Astrocyte (in vitro differentiated cells and primary cell): Measurements from ENCODE around the gene HOXB4. TPM values are rescaled to one million over a fixed set of nuclear protein-coding genes. Genes with fewer than 3 reads are reported as not detected.
A peak's percentile ranks its signal among the peaks of the same experiment; 100 is the strongest.

Experiments used
- DNase-seq: peaks from one replicate; pipeline ENCODE4 v3.0.0-alpha.2; 2010; ENCODE audit warnings: low read depth
- FAIRE-seq: peaks from 2 replicates; lab custom pipeline; 2011; peaks lifted over from hg19 to GRCh38; lab: Jason Lieb, UNC
- H2AFZ ChIP-seq: 2 replicates; pipeline ENCODE4 v1.6.0; 2012; ENCODE audit warnings: low read depth, low read length, inconsistent platforms
- H3K27ac ChIP-seq: 2 replicates; pipeline ENCODE4 v1.5.1; 2011; ENCODE audit warnings: low read depth, low read length, inconsistent platforms
- H3K27me3 ChIP-seq: 2 replicates; pipeline ENCODE4 v1.6.0; 2011; ENCODE audit warnings: low read length, inconsistent platforms; ENCODE audit not compliant: insufficient read depth
- H3K36me3 ChIP-seq: 2 replicates; pipeline ENCODE4 v1.5.1; 2011; ENCODE audit warnings: low read length, inconsistent platforms; ENCODE audit not compliant: insufficient read depth
- H3K4me1 ChIP-seq: 2 replicates; pipeline ENCODE4 v1.5.1; 2011; ENCODE audit warnings: low read length, inconsistent platforms; ENCODE audit not compliant: insufficient read depth
- H3K4me2 ChIP-seq: 2 replicates; pipeline ENCODE4 v1.6.0; 2012; ENCODE audit warnings: low read length, inconsistent platforms
- H3K4me3 ChIP-seq: 2 replicates; pipeline ENCODE4 v1.5.1; 2011; ENCODE audit warnings: low read depth, mild to moderate bottlenecking, low read length, inconsistent platforms; ENCODE audit not compliant: insufficient read depth
- H3K79me2 ChIP-seq: 2 replicates; pipeline ENCODE4 v1.6.0; 2012; ENCODE audit warnings: mild to moderate bottlenecking, low read length, inconsistent platforms; ENCODE audit not compliant: insufficient read depth
- H3K9ac ChIP-seq: 2 replicates; pipeline ENCODE4 v1.6.0; 2012; ENCODE audit warnings: mild to moderate bottlenecking, low read length, inconsistent platforms
- H3K9me3 ChIP-seq: 2 replicates; pipeline ENCODE4 v1.5.1; 2012; ENCODE audit warnings: low read depth, mild to moderate bottlenecking, low read length, inconsistent platforms; ENCODE audit not compliant: insufficient read depth
- H4K20me1 ChIP-seq: 2 replicates; pipeline ENCODE4 v1.6.0; 2012; ENCODE audit warnings: low read length, inconsistent platforms; ENCODE audit not compliant: insufficient read depth
- H3K27ac Mint-ChIP-seq: one replicate; pipeline ENCODE4 v1.8.0; 2021; ENCODE audit warnings: mild to moderate bottlenecking, mixed read lengths; ENCODE audit not compliant: unreplicated experiment
- H3K27me3 Mint-ChIP-seq: one replicate; pipeline ENCODE4 v1.8.0; 2021; ENCODE audit warnings: low read depth, mixed read lengths; ENCODE audit not compliant: unreplicated experiment
- H3K36me3 Mint-ChIP-seq: one replicate; pipeline ENCODE4 v1.8.0; 2021; ENCODE audit warnings: low read depth, mixed read lengths; ENCODE audit not compliant: unreplicated experiment
- H3K4me1 Mint-ChIP-seq: one replicate; pipeline ENCODE4 v1.8.0; 2021; ENCODE audit warnings: low read depth, mixed read lengths; ENCODE audit not compliant: unreplicated experiment
- H3K4me3 Mint-ChIP-seq: one replicate; pipeline ENCODE4 v1.8.0; 2021; ENCODE audit warnings: mild to moderate bottlenecking, moderate library complexity, mixed read lengths; ENCODE audit not compliant: unreplicated experiment
- H3K9me3 Mint-ChIP-seq: one replicate; pipeline ENCODE4 v1.8.0; 2021; ENCODE audit warnings: mild to moderate bottlenecking, mixed read lengths; ENCODE audit not compliant: unreplicated experiment
- CTCF ChIP-seq: IDR thresholded peaks from 2 replicates; pipeline ENCODE4 v1.5.1; 2011; ENCODE audit warnings: low read depth, mild to moderate bottlenecking, inconsistent platforms, low read length, moderate library complexity; ENCODE audit not compliant: insufficient read depth
- EZH2 ChIP-seq: IDR thresholded peaks from 2 replicates; pipeline ENCODE4 v1.6.1; 2012; ENCODE audit warnings: mild to moderate bottlenecking, low read length, inconsistent platforms; ENCODE audit not compliant: insufficient read depth
- total RNA-seq: library from RNA; stranded (reverse); gene quantifications from 2 replicates; pipeline ENCODE4 v1.2.1, GENCODE V29; 2021

Gene HOXB4
- total RNA-seq, 1 donor from 2014 or later = not detected

- Mint-ChIP-seq H3K9me3 (peaks cover 10% of the 10 kb centered on the region), H3K4me1 (peaks cover 2% of the 10 kb centered on the region), H3K4me3 (no peak overlapping the region), H3K27ac (no peak overlapping the region), H3K36me3 (peaks cover 3% of the 10 kb centered on the region), H3K27me3 (peaks cover 83% of the 10 kb centered on the region)
- H3K4me2 ChIP-seq = peak overlapping the region; percentile 71
- TF ChIP-seq EZH2 = peak; percentile 40
- TF ChIP-seq CTCF = no peak
- peaks cover 72% of the 10 kb centered on the region for H3K79me2 ChIP-seq
- H3K9me3 ChIP-seq = no peaks in the 10 kb centered on the region
- peaks cover 37% of the 10 kb centered on the region for H3K4me1 ChIP-seq
- no peaks in the 10 kb centered on the region for H4K20me1 ChIP-seq
- peaks cover 58% of the 10 kb centered on the region for H3K27me3 ChIP-seq
- DNase-seq (peak; percentile 29), FAIRE-seq (no peak)
- H3K36me3 ChIP-seq = no peaks in the 10 kb centered on the region
- peak overlapping the region; percentile 70 for H3K27ac ChIP-seq
- H3K9ac ChIP-seq = peak overlapping the region; percentile 63
- H3K4me3 ChIP-seq = no peak overlapping the region
- no peak overlapping the region for H2AFZ ChIP-seq
Measured at GRCh38 chr17:48551214-48551555, 27.0 kb downstream of the HOXB4 start.

GRCh38 chr17:48550502-48551213 is 27.5 kb downstream of the HOXB4 start:
- H3K36me3 Mint-ChIP-seq = peaks cover 3% of the 10 kb centered on the region
- Histone ChIP-seq H3K4me3 (peak overlapping the region; percentile 31), H3K9ac (peak overlapping the region; percentile 74), H3K4me2 (peak overlapping the region; percentile 71), H3K36me3 (no peaks in the 10 kb centered on the region), H3K79me2 (peaks cover 72% of the 10 kb centered on the region), H2AFZ (no peak overlapping the region), H3K27me3 (peaks cover 54% of the 10 kb centered on the region), H3K4me1 (peaks cover 34% of the 10 kb centered on the region), H3K9me3 (no peaks in the 10 kb centered on the region), H3K27ac (peak overlapping the region; percentile 74), H4K20me1 (no peaks in the 10 kb centered on the region)
- DNase-seq = peak; percentile 18
- no peak for FAIRE-seq
- H3K4me1 Mint-ChIP-seq = peaks cover 2% of the 10 kb centered on the region
- no peak overlapping the region for H3K4me3 Mint-ChIP-seq
- peaks cover 10% of the 10 kb centered on the region for H3K9me3 Mint-ChIP-seq
- TF ChIP-seq EZH2 (peak; percentile 29), CTCF (no peak)
- H3K27me3 Mint-ChIP-seq = peaks cover 83% of the 10 kb centered on the region
- no peak overlapping the region for H3K27ac Mint-ChIP-seq

- Mint-ChIP-seq H3K4me3 (no peak overlapping the region), H3K36me3 (peaks cover 3% of the 10 kb centered on the region), H3K27me3 (peaks cover 85% of the 10 kb centered on the region), H3K27ac (peak overlapping the region; percentile 18), H3K4me1 (no peaks in the 10 kb centered on the region), H3K9me3 (peaks cover 10% of the 10 kb centered on the region)
- DNase-seq = peak; percentile 66
- H3K4me2 ChIP-seq = peak overlapping the region; percentile 71
- H3K27me3 ChIP-seq = peaks cover 60% of the 10 kb centered on the region
- no peak for FAIRE-seq
- peak overlapping the region; percentile 31 for H3K4me3 ChIP-seq
- H4K20me1 ChIP-seq = no peaks in the 10 kb centered on the region
- no peaks in the 10 kb centered on the region for H3K36me3 ChIP-seq
- peak overlapping the region; percentile 74 for H3K27ac ChIP-seq
- H2AFZ ChIP-seq = no peak overlapping the region
- peaks cover 40% of the 10 kb centered on the region for H3K4me1 ChIP-seq
- no peaks in the 10 kb centered on the region for H3K9me3 ChIP-seq
- peak; percentile 11 for TF ChIP-seq CTCF
- no peak for TF ChIP-seq EZH2
- peak overlapping the region; percentile 74 for H3K9ac ChIP-seq
- peaks cover 75% of the 10 kb centered on the region for H3K79me2 ChIP-seq
Measured at GRCh38 chr17:48549914-48550501, 28.1 kb downstream of the HOXB4 start.
